IMR-90 (cell line): ENCODE data around the gene CSAD. TPM values are rescaled to one million over a fixed set of nuclear protein-coding genes. Genes with fewer than 3 reads are reported as not detected.

Experiments used
- ATAC-seq: fragments of 200-7000 bp; cut with Tn5 transposase; 2 replicates; pipeline ENCODE4 v1.9.1; 2020; ENCODE audit warnings: low read depth, mild to moderate bottlenecking, moderate library complexity
- BruUV-seq: library from RNA; stranded (reverse); fragments of 400-500 nt; replicated peaks from 2 replicates; lab custom pipeline; 2021; lab: Mats Ljungman, UMichigan
- CTCF ChIA-PET: fragments of 300-600 bp; formaldehyde crosslinking; extraction: SDS; loops from one replicate; lab custom pipeline; 2021; ENCODE audit warnings: antibody characterized with exemption; lab: Yijun Ruan, JAX
- POLR2A ChIA-PET: fragments of 300-600 bp; sonication (Branson Sonifier 250); formaldehyde crosslinking; loops from one replicate; lab custom pipeline; 2022; ENCODE audit warnings: antibody characterized with exemption; ENCODE audit not compliant: unreplicated experiment; lab: Charles Lee
- DNase-seq: peaks from one replicate; pipeline ENCODE4 v3.0.0; 2013
- H2AFZ ChIP-seq: replicated peaks from 2 replicates; pipeline ENCODE3; 2013; ENCODE audit warnings: low read length, mild to moderate bottlenecking; ENCODE audit not compliant: poor library complexity
- H2AK5ac ChIP-seq: 2 replicates; pipeline ENCODE4 v1.6.1; 2013; ENCODE audit warnings: low read depth, low read length, inconsistent platforms
- H2AK9ac ChIP-seq: replicated peaks from 2 replicates; pipeline ENCODE3; 2013; ENCODE audit warnings: mild to moderate bottlenecking, low read depth, low read length, moderate library complexity; ENCODE audit not compliant: poor library complexity
- H2BK120ac ChIP-seq: 2 replicates; pipeline ENCODE4 v1.6.1; 2013; ENCODE audit warnings: low read depth, low read length, inconsistent platforms
- H2BK15ac ChIP-seq: 3 replicates; pipeline ENCODE4 v1.6.1; 2013; ENCODE audit warnings: low read depth, low read length, inconsistent platforms
- H2BK20ac ChIP-seq: 2 replicates; pipeline ENCODE4 v1.6.1; 2013; ENCODE audit warnings: low read depth, mild to moderate bottlenecking, inconsistent platforms, low read length, moderate library complexity
- H2BK5ac ChIP-seq: 2 replicates; pipeline ENCODE4 v1.6.1; 2013; ENCODE audit warnings: mild to moderate bottlenecking, low read depth, low read length, inconsistent platforms; ENCODE audit not compliant: poor library complexity, severe bottlenecking
- H3K14ac ChIP-seq: replicated peaks from 2 replicates; pipeline ENCODE4 v1.6.1; 2013; ENCODE audit warnings: low read depth, low read length, inconsistent platforms
- H3K18ac ChIP-seq: 2 replicates; pipeline ENCODE4 v1.6.1; 2013; ENCODE audit warnings: low read depth, low read length, control low read depth
- H3K23ac ChIP-seq: 2 replicates; pipeline ENCODE4 v1.6.1; 2013; ENCODE audit warnings: low read depth, low read length, inconsistent platforms
- H3K27ac ChIP-seq: 2 replicates; pipeline ENCODE4 v1.5.1; 2013; ENCODE audit warnings: mild to moderate bottlenecking, control low read depth, low read length; ENCODE audit not compliant: insufficient read depth
- H3K27me3 ChIP-seq: 2 replicates; pipeline ENCODE4 v1.6.1; 2013; ENCODE audit warnings: low read length; ENCODE audit not compliant: control insufficient read depth, insufficient read depth
- H3K36me3 ChIP-seq: 2 replicates; pipeline ENCODE4 v1.6.1; 2013; ENCODE audit warnings: low read length, mixed read lengths; ENCODE audit not compliant: control insufficient read depth, insufficient read depth
- H3K4ac ChIP-seq: 2 replicates; pipeline ENCODE4 v1.6.1; 2013; ENCODE audit warnings: low read depth, low read length, inconsistent platforms
- H3K4me1 ChIP-seq: 2 replicates; pipeline ENCODE4 v1.6.1; 2013; ENCODE audit warnings: low read length, mixed read lengths; ENCODE audit not compliant: control insufficient read depth, insufficient read depth
- H3K4me2 ChIP-seq: 2 replicates; pipeline ENCODE4 v1.6.1; 2013; ENCODE audit warnings: low read depth, mild to moderate bottlenecking, control low read depth, low read length, moderate library complexity
- H3K4me3 ChIP-seq: 2 replicates; pipeline ENCODE4 v1.5.1; 2013; ENCODE audit warnings: low read depth, mild to moderate bottlenecking, control low read depth, low read length, moderate library complexity; ENCODE audit not compliant: insufficient read depth
- H3K56ac ChIP-seq: 2 replicates; pipeline ENCODE4 v1.6.1; 2013; ENCODE audit warnings: low read length, inconsistent platforms; ENCODE audit not compliant: insufficient read depth; ENCODE audit errors: extremely low read depth
- H3K79me1 ChIP-seq, 2 experiments: 2 replicates each; pipeline ENCODE4 v1.6.1; 2013; ENCODE audit warnings: low read length in 2 of 2, inconsistent platforms in 1 of 2, low read depth in 1 of 2
- H3K9ac ChIP-seq: 2 replicates; pipeline ENCODE4 v1.6.1; 2013; ENCODE audit warnings: low read depth, low read length, control low read depth
- H3K9me1 ChIP-seq: 2 replicates; pipeline ENCODE4 v1.6.1; 2013; ENCODE audit warnings: low read length, inconsistent platforms; ENCODE audit not compliant: insufficient read depth
- H3K9me3 ChIP-seq: 2 replicates; pipeline ENCODE4 v1.6.1; 2013; ENCODE audit warnings: low read length; ENCODE audit not compliant: control insufficient read depth, insufficient read depth
- H4K20me1 ChIP-seq: 2 replicates; pipeline ENCODE4 v1.6.1; 2013; ENCODE audit warnings: low read length, inconsistent platforms; ENCODE audit not compliant: insufficient read depth
- H4K5ac ChIP-seq: 2 replicates; pipeline ENCODE4 v1.6.1; 2013; ENCODE audit warnings: mild to moderate bottlenecking, low read depth, low read length, control low read depth
- H4K8ac ChIP-seq, 2 experiments: 2 replicates each; pipeline ENCODE4 v1.6.1; 2013; ENCODE audit warnings: low read depth in 2 of 2, low read length in 2 of 2, control low read depth in 1 of 2, inconsistent platforms in 1 of 2
- H4K91ac ChIP-seq: 2 replicates; pipeline ENCODE4 v1.6.1; 2013; ENCODE audit warnings: low read depth, low read length, inconsistent platforms; ENCODE audit not compliant: insufficient read depth
- BHLHE40 ChIP-seq: fragments of 150-350 bp; IDR thresholded peaks from 2 replicates; pipeline ENCODE4 v1.6.1; 2016; ENCODE audit warnings: mild to moderate bottlenecking, low read depth, low read length
- CEBPB ChIP-seq: IDR thresholded peaks from 2 replicates; pipeline ENCODE4 v1.6.1; 2012; ENCODE audit warnings: low read depth, low read length, improper control_type of control experiment
- CHD1 ChIP-seq: IDR thresholded peaks from 2 replicates; pipeline ENCODE4 v1.6.1; 2012; ENCODE audit warnings: low read depth, low read length, improper control_type of control experiment
- FOS ChIP-seq: fragments of 150-350 bp; IDR thresholded peaks from 2 replicates; pipeline ENCODE4 v1.6.1; 2016; ENCODE audit warnings: low read depth, low read length
- MAFK ChIP-seq: IDR thresholded peaks from 2 replicates; pipeline ENCODE4 v1.6.1; 2012; ENCODE audit warnings: low read depth, low read length, improper control_type of control experiment
- MAZ ChIP-seq: IDR thresholded peaks from 2 replicates; pipeline ENCODE4 v1.6.1; 2012; ENCODE audit warnings: low read depth, mild to moderate bottlenecking, low read length, improper control_type of control experiment, moderate library complexity, borderline replicate concordance
- MXI1 ChIP-seq: IDR thresholded peaks from 2 replicates; pipeline ENCODE4 v1.6.1; 2012; ENCODE audit warnings: low read depth, mild to moderate bottlenecking, low read length, moderate library complexity, borderline replicate concordance
- NFE2L2 ChIP-seq: fragments of 150-350 bp; IDR thresholded peaks from 2 replicates; pipeline ENCODE4 v1.6.1; 2016; ENCODE audit warnings: low read depth, mild to moderate bottlenecking, low read length
- POLR2A ChIP-seq: IDR thresholded peaks from 2 replicates; pipeline ENCODE4 v1.6.1; 2012; ENCODE audit warnings: mild to moderate bottlenecking, low read depth, low read length
- RAD21 ChIP-seq: IDR thresholded peaks from 2 replicates; pipeline ENCODE4 v1.6.1; 2012; ENCODE audit warnings: low read length, improper control_type of control experiment
- RCOR1 ChIP-seq: IDR thresholded peaks from 2 replicates; pipeline ENCODE4 v1.6.1; 2012; ENCODE audit warnings: mild to moderate bottlenecking, low read length, improper control_type of control experiment; ENCODE audit not compliant: insufficient replicate concordance
- RFX5 ChIP-seq: IDR thresholded peaks from 2 replicates; pipeline ENCODE4 v1.8.0; 2012; ENCODE audit warnings: low read depth, mild to moderate bottlenecking, low read length, moderate library complexity
- SMC3 ChIP-seq: fragments of 150-350 bp; IDR thresholded peaks from 2 replicates; pipeline ENCODE4 v1.6.1; 2016; ENCODE audit warnings: low read depth, mild to moderate bottlenecking, antibody characterized with exemption, low read length, moderate library complexity
- WGBS, 2 experiments: methylation state at CpG; one replicate each; pipeline versions ENCODE4 v1.1.5 to v1.1.7; 2013; ENCODE audit warnings: missing lambda C conversion rate in 2 of 2; ENCODE audit not compliant: insufficient read length in 1 of 2; ENCODE audit errors: extremely low coverage in 2 of 2; 5-methylcytosine and 5-hydroxymethylcytosine counted together
- dilution Hi-C: fragments of 300-500 bp; cut with HindIII; formaldehyde crosslinking; loops from one replicate; pipeline ENCODE4 v1.14.3; 2018; ENCODE audit warnings: low sequenced_read_pairs; ENCODE audit not compliant: unreplicated experiment
- in situ Hi-C: fragments of 300-500 bp; cut with MboI; formaldehyde crosslinking; loops from 3 replicates; pipeline ENCODE4 v1.14.3; 2019; ENCODE audit warnings: low sequenced_read_pairs, inconsistent platforms, mixed read lengths
- intact Hi-C: fragments of 100-400 bp; cut with micrococcal nuclease; formaldehyde crosslinking; loops from 2 replicates; pipeline ENCODE4 v1.10.0; 2022
- polyA plus RNA-seq, 3 experiments: library from polyadenylated mRNA; depleted of rRNA; stranded (reverse); fragments of >200 nt; gene quantifications; 2 replicates each; pipeline ENCODE4 v1.2.3, GENCODE V29; 2012; ENCODE audit warnings: low replicate concordance in 1 of 3
- total RNA-seq: library from RNA; depleted of rRNA; stranded (reverse); fragments of >200 nt; gene quantifications from 2 replicates; pipeline ENCODE4 v1.2.3, GENCODE V29; 2012
- TF ChIP-seq, protein P1 (sequence below): fragments of 150-350 bp; IDR thresholded peaks from 2 replicates; pipeline ENCODE4 v1.6.1; 2016; ENCODE audit warnings: low read depth, mild to moderate bottlenecking, low read length, moderate library complexity, borderline replicate concordance
- TF ChIP-seq, protein P2 (sequence below): fragments of 150-350 bp; IDR thresholded peaks from 2 replicates; pipeline ENCODE4 v1.6.1; 2017; ENCODE audit warnings: mild to moderate bottlenecking, antibody characterized with exemption, low read length, low read depth
- TF ChIP-seq, protein P3 (sequence below): conservative IDR thresholded peaks from 2 replicates; pipeline ENCODE4 v1.5.1; 2012; ENCODE audit warnings: mild to moderate bottlenecking, low read depth, low read length, improper control_type of control experiment

Gene CSAD
- total and polyA plus RNA-seq, 2 of the 4 experiments (the other 2 are of a cell fraction), result 5.4 to 45.6 TPM

- no peak overlapping the region for H3K18ac ChIP-seq
- H2BK120ac ChIP-seq, result no peak overlapping the region
- H4K5ac ChIP-seq, result no peak overlapping the region
- TF ChIP-seq CHD1 (no peak), MAZ (no peak), FOS (no peak), NFE2L2 (no peak), CEBPB (no peak), BHLHE40 (no peak), SMC3 (no peak), RAD21 (no peak), RCOR1 (no peak), RFX5 (no peak), POLR2A (no peak), MAFK (no peak), MXI1 (no peak)
- TF ChIP-seq, protein P1, sequence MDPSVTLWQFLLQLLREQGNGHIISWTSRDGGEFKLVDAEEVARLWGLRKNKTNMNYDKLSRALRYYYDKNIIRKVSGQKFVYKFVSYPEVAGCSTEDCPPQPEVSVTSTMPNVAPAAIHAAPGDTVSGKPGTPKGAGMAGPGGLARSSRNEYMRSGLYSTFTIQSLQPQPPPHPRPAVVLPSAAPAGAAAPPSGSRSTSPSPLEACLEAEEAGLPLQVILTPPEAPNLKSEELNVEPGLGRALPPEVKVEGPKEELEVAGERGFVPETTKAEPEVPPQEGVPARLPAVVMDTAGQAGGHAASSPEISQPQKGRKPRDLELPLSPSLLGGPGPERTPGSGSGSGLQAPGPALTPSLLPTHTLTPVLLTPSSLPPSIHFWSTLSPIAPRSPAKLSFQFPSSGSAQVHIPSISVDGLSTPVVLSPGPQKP, result no peak
- TF ChIP-seq, protein P2, sequence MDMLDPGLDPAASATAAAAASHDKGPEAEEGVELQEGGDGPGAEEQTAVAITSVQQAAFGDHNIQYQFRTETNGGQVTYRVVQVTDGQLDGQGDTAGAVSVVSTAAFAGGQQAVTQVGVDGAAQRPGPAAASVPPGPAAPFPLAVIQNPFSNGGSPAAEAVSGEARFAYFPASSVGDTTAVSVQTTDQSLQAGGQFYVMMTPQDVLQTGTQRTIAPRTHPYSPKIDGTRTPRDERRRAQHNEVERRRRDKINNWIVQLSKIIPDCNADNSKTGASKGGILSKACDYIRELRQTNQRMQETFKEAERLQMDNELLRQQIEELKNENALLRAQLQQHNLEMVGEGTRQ, result no peak
- TF ChIP-seq, protein P3, sequence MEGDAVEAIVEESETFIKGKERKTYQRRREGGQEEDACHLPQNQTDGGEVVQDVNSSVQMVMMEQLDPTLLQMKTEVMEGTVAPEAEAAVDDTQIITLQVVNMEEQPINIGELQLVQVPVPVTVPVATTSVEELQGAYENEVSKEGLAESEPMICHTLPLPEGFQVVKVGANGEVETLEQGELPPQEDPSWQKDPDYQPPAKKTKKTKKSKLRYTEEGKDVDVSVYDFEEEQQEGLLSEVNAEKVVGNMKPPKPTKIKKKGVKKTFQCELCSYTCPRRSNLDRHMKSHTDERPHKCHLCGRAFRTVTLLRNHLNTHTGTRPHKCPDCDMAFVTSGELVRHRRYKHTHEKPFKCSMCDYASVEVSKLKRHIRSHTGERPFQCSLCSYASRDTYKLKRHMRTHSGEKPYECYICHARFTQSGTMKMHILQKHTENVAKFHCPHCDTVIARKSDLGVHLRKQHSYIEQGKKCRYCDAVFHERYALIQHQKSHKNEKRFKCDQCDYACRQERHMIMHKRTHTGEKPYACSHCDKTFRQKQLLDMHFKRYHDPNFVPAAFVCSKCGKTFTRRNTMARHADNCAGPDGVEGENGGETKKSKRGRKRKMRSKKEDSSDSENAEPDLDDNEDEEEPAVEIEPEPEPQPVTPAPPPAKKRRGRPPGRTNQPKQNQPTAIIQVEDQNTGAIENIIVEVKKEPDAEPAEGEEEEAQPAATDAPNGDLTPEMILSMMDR, result no peak
- H3K56ac ChIP-seq, result no peak overlapping the region
- H3K27ac ChIP-seq, result no peak overlapping the region
- CTCF ChIA-PET, result interaction anchor here (0.6 kb wide), 1 partner anchor 700 kb away, joined by 5 read pairs; no protein-coding TSS in a partner anchor
- H3K4me2 ChIP-seq, result no peak overlapping the region
- no peak overlapping the region for H2BK20ac ChIP-seq
- no peaks in the 10 kb centered on the region for H3K27me3 ChIP-seq
- H3K23ac ChIP-seq, result no peak overlapping the region
- dilution Hi-C loops, result no loop called here
- DNase-seq (no peak), ATAC-seq (no peak)
- H2BK5ac ChIP-seq, result no peak overlapping the region
- H3K9me1 ChIP-seq, result no peaks in the 10 kb centered on the region
- no peak overlapping the region for H2AK5ac ChIP-seq
- H3K4ac ChIP-seq, result no peak overlapping the region
- H3K4me3 ChIP-seq, result no peak overlapping the region
- H3K14ac ChIP-seq, result no peak overlapping the region
- no peak overlapping the region for H4K91ac ChIP-seq
- BruUV-seq, result no TSS peak
- peaks cover 2% of the 10 kb centered on the region; the same call in 1 of the 2 replicates for H3K4me1 ChIP-seq
- no CpG with 5 or more reads among the region's 6 CpGs for WGBS, 2 experiments
- intact Hi-C loops, result no loop called here
- no peaks in the 10 kb centered on the region for H3K9me3 ChIP-seq
- POLR2A ChIA-PET, result no interaction called here
- no peak overlapping the region for H3K9ac ChIP-seq
- no peak overlapping the region for H2AK9ac ChIP-seq
- H2AFZ ChIP-seq, result no peak overlapping the region
- no peak overlapping the region for H2BK15ac ChIP-seq
- no peaks in the 10 kb centered on the region for H3K79me1 ChIP-seq
- no peak overlapping the region for H4K8ac ChIP-seq
- no peaks in the 10 kb centered on the region for H3K36me3 ChIP-seq
- H4K20me1 ChIP-seq, result no peaks in the 10 kb centered on the region
- in situ Hi-C loops, result no loop called here
These were observed 29.7 kb downstream of the CSAD start for GRCh38 chr12:53151039-53151438.
